HepG2 (cell line): ENCODE data around the gene SMNDC1. TPM values are rescaled to one million over a fixed set of nuclear protein-coding genes. Genes with fewer than 3 reads are reported as not detected.

ENCODE experiments used
- ASH2L ChIP-seq: fragments of 300-600, 200-600 bp; sonication (generic); IDR thresholded peaks from 2 replicates; pipeline ENCODE4 v1.7.0; 2017; ENCODE audit warnings: low read depth, mild to moderate bottlenecking, moderate library complexity, mixed read lengths, low read length; ENCODE audit not compliant: insufficient read length
- CREB1 ChIP-seq, 2 experiments: fragments of 450-650 bp in 1 of 2; IDR thresholded peaks; 2 replicates each; pipeline ENCODE4 v1.6.1; 2016 to 2017; ENCODE audit warnings: control low read depth in 1 of 2, mild to moderate bottlenecking in 1 of 2, missing compliant biosample characterization in 1 of 2, missing genetic modification characterization in 1 of 2
- FOXM1 ChIP-seq: sonication (generic); formaldehyde crosslinking; IDR thresholded peaks from 2 replicates; pipeline ENCODE4 v1.5.0; 2020; ENCODE audit warnings: missing genetic modification reagents
- GMEB1 ChIP-seq: sonication (generic); formaldehyde crosslinking; IDR thresholded peaks from 2 replicates; pipeline ENCODE4 v1.5.1; 2020; ENCODE audit warnings: missing genetic modification reagents, mild to moderate bottlenecking, borderline replicate concordance
- HOXA3 ChIP-seq: sonication (generic); formaldehyde crosslinking; IDR thresholded peaks from 2 replicates; pipeline ENCODE4 v1.5.0; 2020; ENCODE audit warnings: missing genetic modification reagents
- KAT7 ChIP-seq: IDR thresholded peaks from 2 replicates; pipeline ENCODE4 v1.6.1; 2018; ENCODE audit warnings: borderline replicate concordance, missing compliant biosample characterization
- MNT ChIP-seq: fragments of 450-650 bp; IDR thresholded peaks from 2 replicates; pipeline ENCODE4 v1.6.1; 2016
- MXI1 ChIP-seq: IDR thresholded peaks from 3 replicates; pipeline ENCODE4 v1.6.1; 2012; ENCODE audit warnings: low read depth, low read length, inconsistent platforms, borderline replicate concordance
- RXRB ChIP-seq: IDR thresholded peaks from 2 replicates; pipeline ENCODE4 v1.6.1; 2016; ENCODE audit warnings: borderline replicate concordance, missing genetic modification reagents, missing compliant biosample characterization
- SP4 ChIP-seq: sonication (generic); formaldehyde crosslinking; IDR thresholded peaks from 2 replicates; pipeline ENCODE4 v1.8.1; 2023; ENCODE audit warnings: mild to moderate bottlenecking, missing genetic modification reagents
- SPEN ChIP-seq: sonication (generic); formaldehyde crosslinking; IDR thresholded peaks from 2 replicates; pipeline ENCODE4 v1.5.1; 2020; ENCODE audit warnings: low read depth, mild to moderate bottlenecking, missing genetic modification reagents
- TEAD3 ChIP-seq: optimal IDR thresholded peaks from 2 replicates; pipeline ENCODE3; 2016; ENCODE audit warnings: borderline replicate concordance
- THAP11 ChIP-seq: IDR thresholded peaks from 2 replicates; pipeline ENCODE4 v1.6.1; 2016; ENCODE audit warnings: missing biosample characterization, missing genetic modification reagents
- ZGPAT ChIP-seq: IDR thresholded peaks from 2 replicates; pipeline ENCODE4 v1.6.1; 2016; ENCODE audit warnings: mild to moderate bottlenecking
- ZNF12 ChIP-seq: sonication (generic); formaldehyde crosslinking; IDR thresholded peaks from 2 replicates; pipeline ENCODE4 v1.5.0; 2020; ENCODE audit warnings: missing genetic modification reagents
- ZNF503 ChIP-seq: sonication (generic); formaldehyde crosslinking; IDR thresholded peaks from 2 replicates; pipeline ENCODE4 v1.4.0; 2020; ENCODE audit warnings: missing genetic modification reagents
- ZNF839 ChIP-seq: sonication (generic); formaldehyde crosslinking; IDR thresholded peaks from 2 replicates; pipeline ENCODE4 v1.4.0; 2020; ENCODE audit warnings: missing genetic modification reagents, mild to moderate bottlenecking, borderline replicate concordance
- polyA plus RNA-seq, 8 experiments: library from polyadenylated mRNA; depleted of rRNA in 3 of 8; stranded (reverse) in 7 of 8; unstranded in 1 of 8; fragments of >200 nt; fragmentation: Illumina TruSeq in 4 of 8; extraction: Trizol in 4 of 8; gene quantifications; 2 replicates each; pipeline versions ENCODE4 v1.2.1 to v1.2.3, GENCODE V29; 2011 to 2016; ENCODE audit warnings: low read depth in 4 of 8, missing spikeins in 1 of 8, mixed read lengths in 1 of 8; ENCODE audit not compliant: insufficient read depth in 1 of 8
- total RNA-seq, 5 experiments: library from RNA; depleted of rRNA; stranded (reverse); fragments of >200 nt; fragmentation: Illumina TruSeq; extraction: Trizol; gene quantifications; 2 replicates each; pipeline ENCODE4 v1.2.3, GENCODE V29; 2016; ENCODE audit warnings: low read depth in 1 of 5
- TF ChIP-seq, protein P1 (sequence below): IDR thresholded peaks from 2 replicates; pipeline ENCODE4 v1.6.1; 2016; ENCODE audit warnings: missing compliant biosample characterization, missing genetic modification reagents, borderline replicate concordance
- TF ChIP-seq, protein P2 (sequence below): sonication (generic); formaldehyde crosslinking; IDR thresholded peaks from 2 replicates; pipeline ENCODE4 v1.4.0; 2020; ENCODE audit warnings: missing genetic modification reagents

The SMNDC1 gene
- total and polyA plus RNA-seq, 2 of the 13 experiments (the other 11 are each of a cell fraction or from before 2014, with no cell fraction given) = 7.8 to 8.9 TPM

GRCh38 chr10:110304780-110305421 lies at the start of gene SMNDC1 (continued):
- TF ChIP-seq ZNF503 (no peak), GMEB1 (peak; percentile 43; the same call in 1 of the 2 replicates), ASH2L (peak; percentile 70), THAP11 (CRISPR knock-in tag) (peak; percentile 84), ZGPAT (peak; percentile 47; the same call in 1 of the 2 replicates), SP4 (CRISPR knock-in tag) (peak; percentile 44; the same call in 1 of the 2 replicates), ZNF12 (CRISPR knock-in tag) (no peak), KAT7 (CRISPR knock-in tag) (peak; percentile 59; the same call in 1 of the 2 replicates), RXRB (CRISPR knock-in tag) (0 out of 2 replicates have a peak, but pooled peaks have one; percentile 8), ZNF839 (no peak), FOXM1 (CRISPR knock-in tag) (no peak), CREB1 (IDR thresholded peaks at IDR 0.05) (peak; percentile 71), CREB1 (CRISPR knock-in tag; IDR thresholded peaks at IDR 0.05) (peak; percentile 85), SPEN (CRISPR knock-in tag) (peak; percentile 73), TEAD3 (peak; percentile 94), HOXA3 (peak; percentile 63; the same call in 1 of the 2 replicates), MNT (0 out of 2 replicates have a peak, but pooled peaks have one; percentile 3), MXI1 (peak; percentile 76; the same call in 2 of the 3 replicates)
- TF ChIP-seq, protein P1, sequence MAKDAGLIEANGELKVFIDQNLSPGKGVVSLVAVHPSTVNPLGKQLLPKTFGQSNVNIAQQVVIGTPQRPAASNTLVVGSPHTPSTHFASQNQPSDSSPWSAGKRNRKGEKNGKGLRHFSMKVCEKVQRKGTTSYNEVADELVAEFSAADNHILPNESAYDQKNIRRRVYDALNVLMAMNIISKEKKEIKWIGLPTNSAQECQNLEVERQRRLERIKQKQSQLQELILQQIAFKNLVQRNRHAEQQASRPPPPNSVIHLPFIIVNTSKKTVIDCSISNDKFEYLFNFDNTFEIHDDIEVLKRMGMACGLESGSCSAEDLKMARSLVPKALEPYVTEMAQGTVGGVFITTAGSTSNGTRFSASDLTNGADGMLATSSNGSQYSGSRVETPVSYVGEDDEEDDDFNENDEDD (CRISPR knock-in tag) = no peak
- TF ChIP-seq, protein P2, sequence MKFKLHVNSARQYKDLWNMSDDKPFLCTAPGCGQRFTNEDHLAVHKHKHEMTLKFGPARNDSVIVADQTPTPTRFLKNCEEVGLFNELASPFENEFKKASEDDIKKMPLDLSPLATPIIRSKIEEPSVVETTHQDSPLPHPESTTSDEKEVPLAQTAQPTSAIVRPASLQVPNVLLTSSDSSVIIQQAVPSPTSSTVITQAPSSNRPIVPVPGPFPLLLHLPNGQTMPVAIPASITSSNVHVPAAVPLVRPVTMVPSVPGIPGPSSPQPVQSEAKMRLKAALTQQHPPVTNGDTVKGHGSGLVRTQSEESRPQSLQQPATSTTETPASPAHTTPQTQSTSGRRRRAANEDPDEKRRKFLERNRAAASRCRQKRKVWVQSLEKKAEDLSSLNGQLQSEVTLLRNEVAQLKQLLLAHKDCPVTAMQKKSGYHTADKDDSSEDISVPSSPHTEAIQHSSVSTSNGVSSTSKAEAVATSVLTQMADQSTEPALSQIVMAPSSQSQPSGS = 0 out of 2 replicates have a peak, but pooled peaks have one; percentile 29
